GM18907 (cell line): Measurements from ENCODE around the gene UNC13C.
"Not testable (repeated sequence)": the region's sequence is repeated elsewhere in the genome, so short reads cannot be mapped to it uniquely, and the experiment has no call there.

Experiments
- ATAC-seq: cut with Tn5 transposase; IDR thresholded peaks from one replicate; pipeline ENCODE4 v1.9.1; 2021; ENCODE audit warnings: mild to moderate bottlenecking, moderate library complexity; ENCODE audit not compliant: unreplicated experiment

UNC13C gene

DNA sequence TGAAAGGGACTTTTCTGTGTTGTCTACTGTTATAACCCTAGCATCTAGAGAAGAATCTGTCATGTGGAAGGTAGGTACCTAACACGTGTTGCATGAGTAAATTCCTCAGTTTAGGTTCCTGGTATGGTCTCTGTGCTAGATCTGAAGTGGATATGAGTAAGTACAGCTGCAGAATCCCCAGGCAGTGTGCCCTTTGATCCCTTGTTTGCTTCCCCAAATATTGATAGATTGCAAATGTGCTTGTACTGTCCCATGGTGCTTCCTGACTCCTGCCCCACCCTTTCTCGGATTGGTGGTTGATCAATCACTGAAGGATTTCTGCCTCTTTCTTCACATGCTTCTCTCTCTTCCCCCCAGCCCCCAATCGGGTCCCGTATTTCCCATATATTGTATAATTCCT is 450.4 kb downstream of the UNC13C start:
- ATAC-seq, result no peak

DNA sequence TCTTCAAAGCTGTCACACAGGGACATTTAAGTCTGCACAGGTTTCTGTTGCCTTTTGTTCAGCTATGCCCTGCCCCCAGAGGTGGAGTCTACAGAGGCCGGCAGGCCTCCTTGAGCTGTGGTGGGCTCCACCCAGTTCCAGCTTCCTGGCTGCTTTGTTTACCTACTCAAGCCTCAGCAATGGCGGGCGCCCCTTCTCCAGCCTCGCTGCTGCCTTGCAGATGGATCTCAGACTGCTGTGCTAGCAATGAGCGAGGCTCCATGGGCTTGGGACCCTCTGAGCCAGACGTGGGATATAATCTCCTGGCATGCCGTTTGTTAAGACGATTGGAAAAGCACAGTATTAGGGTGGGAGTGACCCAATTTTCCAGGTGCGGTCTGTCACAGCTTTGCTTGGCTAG is 472.0 kb downstream of the UNC13C start:
- not testable (repeated sequence) for ATAC-seq

DNA sequence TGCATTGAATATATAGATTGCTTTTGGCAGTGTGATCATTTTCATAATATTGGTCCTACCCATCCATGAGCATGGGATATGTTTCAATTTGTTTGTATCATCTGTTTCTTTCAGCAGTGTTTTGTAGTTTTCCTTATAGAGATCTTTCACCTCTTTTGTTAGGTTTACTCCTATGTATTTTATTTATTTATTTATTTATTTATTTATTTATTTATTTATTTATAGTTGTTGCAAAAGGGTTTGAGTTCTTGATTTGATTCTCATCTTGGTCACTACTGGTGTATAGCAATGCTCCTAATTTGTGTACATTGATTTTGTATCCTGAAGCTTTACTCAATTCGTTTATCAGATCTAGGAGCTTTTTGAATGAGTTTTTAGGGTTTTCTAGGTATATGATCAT is 478.2 kb downstream of the UNC13C start:
- no peak for ATAC-seq

DNA sequence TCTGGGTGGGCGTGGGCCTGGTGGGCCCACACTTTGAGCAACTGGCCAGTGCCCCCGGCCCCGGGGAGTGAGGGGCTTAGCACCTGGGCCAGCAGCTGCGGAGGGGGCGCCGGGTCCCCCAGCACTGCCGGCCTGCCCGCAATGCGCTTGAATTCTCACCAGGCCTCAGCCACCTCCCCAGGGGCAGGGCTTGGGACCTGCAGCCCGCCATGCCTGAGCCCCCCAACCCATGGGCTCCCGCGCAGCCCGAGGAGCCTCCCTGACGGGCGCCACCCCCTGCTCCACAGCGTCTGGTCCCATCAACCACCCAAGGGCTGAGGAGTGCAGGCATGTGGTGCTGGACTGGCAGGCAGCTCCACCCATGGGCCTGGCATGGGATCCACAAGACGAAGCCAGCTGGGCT is 484.3 kb downstream of the UNC13C start:
- ATAC-seq, result no peak

DNA sequence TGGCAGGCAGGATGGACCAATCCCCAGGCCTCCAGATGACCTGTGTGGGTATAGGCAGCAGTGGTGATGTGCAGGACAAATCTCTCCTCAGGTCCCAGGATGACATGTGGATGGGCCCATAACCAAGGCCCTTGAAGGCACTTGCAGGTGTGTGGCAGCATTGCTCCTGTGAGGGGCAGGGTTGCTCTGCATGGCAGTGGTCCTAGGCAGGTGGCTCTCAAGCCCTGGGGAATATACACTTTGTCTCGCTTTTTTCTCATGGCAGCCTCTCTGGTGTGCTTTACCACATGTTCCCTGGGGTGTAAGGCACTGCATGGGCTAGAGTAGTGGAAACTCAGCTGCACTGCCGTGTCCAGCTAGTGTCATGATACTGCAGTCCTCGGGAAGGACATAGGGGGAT is 503.6 kb downstream of the UNC13C start:
- no peak for ATAC-seq

DNA sequence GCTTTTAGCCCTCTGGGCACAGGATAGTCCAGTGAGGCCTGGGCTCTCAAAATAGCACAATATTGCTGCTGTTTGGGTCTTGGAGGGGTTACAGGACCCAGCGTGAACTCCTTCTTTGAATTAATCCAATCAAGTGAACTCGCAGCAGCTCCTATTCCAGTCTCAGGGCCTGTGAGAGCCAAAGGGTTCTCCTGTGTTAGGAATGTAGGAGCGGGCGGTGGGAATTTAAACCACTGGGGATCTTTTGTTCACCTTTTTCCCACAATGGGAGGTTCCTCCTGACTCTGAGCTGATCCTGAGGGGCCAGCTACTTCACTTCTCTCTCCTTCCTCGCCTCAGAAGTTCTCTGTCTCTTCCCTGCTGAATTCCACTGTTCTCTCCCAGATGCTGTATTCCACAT is 504.0 kb downstream of the UNC13C start:
- no peak for ATAC-seq

DNA sequence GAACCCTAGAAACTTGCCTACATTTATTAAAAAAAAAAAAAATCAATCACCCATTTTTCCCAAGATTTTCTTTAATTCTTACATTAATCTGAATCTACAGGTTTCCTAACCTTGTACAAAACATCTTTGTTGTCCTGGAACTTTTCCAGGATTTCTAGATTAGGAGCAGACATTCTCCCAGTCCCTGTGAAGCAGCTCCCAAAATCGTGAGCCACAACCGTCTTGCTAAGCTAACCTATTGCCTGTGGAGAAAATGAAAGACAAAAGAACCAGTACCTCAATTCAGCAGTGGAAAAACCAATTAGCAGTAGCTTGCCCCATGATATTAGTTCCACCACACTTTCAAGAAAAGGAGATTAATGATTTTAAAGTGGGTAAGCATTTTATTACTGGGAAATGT is 522.1 kb downstream of the UNC13C start:
- ATAC-seq, result no peak

DNA sequence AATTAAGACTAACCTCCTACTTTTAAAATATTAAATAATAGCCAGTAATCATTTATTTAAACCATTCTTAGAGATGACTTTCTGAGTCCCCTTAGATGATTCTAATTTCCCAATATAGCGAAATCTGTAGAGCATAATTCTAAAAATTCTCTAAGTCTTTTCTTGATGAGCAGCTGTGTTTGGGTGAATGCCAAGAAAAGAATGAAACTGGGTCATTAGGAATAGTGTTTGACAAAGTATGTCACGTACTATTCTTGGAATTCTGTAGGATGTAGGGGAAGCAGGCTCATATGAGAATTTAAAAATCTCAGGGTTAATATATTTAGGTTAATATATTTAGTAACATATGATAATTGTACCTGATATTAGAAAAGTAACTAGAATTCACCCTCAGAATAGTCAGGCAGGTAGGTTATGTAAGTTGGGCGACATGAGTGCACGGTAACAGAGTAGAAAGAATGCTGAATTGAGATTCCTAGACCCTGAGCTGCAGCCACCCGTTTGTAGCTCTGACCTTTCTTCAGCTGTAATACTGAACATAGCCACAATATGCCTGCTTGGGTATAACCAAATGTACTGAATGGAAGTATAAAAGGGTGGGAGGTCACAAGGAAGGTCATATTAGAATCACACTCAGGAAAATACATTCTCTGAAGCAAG is 524.3 kb downstream of the UNC13C start:
- no peak for ATAC-seq

DNA sequence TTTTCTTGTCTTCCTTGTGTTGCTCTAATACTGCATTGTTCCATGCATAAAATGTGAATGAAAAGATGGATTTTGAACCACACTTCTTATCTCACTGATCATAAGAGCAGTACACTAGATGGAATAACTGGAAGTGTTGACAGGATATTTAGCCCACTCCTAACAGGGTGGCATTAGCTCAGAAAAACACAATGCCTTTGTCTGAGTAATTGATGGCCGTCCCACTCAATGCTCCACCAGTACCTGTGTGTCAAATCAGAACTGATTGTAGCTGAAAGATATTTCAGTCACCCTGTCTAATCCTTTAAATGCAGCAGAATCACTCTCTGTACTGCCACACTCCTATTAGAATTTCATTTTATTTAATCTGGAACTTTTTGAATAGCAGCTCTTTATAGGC is 526.5 kb downstream of the UNC13C start:
- ATAC-seq, result no peak

DNA sequence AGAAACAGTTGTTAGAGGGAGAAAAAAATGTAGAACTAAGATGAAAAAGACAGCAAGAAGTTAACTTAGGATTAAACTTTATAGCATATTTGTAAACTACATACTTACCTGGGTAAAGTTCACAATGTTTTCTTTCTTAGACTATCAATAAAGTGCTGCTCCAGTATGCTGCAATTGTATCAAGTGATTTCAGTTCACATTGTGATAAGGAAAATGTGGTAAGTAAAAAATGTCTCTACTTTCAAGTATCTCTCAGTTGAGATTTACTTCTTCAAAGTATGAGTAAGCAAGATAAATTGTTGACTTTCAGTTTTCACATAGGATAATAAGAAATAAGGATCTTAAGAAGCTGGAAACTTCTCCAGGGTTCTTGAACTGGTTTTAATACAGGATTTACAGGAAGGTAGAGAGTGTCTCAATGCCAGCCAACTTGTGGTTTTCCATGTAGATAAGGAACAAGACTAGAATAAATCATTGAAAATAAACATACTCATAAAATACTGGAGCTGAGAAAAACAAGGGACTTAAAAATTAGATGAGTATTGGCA is 528.8 kb downstream of the UNC13C start:
- ATAC-seq, result no peak

DNA sequence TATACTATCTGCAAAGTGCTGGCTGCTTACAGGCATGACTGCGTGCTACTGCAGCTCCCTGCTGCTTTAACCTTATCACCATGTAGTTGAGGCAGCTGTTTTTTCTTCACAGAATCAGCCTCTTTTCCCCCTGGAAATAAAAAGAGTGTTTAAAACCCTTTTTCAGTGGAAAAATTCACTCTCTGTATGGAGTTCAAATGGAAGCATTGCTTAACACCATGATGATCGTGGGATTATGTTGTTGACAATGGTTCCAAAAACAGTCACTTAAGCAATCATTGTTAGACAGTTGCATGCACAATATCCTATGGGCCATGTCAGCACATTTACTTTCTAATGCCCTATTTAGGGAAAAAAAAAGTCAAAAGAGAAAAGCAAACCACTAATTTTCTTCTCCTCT is 536.4 kb downstream of the UNC13C start:
- ATAC-seq, result no peak

DNA sequence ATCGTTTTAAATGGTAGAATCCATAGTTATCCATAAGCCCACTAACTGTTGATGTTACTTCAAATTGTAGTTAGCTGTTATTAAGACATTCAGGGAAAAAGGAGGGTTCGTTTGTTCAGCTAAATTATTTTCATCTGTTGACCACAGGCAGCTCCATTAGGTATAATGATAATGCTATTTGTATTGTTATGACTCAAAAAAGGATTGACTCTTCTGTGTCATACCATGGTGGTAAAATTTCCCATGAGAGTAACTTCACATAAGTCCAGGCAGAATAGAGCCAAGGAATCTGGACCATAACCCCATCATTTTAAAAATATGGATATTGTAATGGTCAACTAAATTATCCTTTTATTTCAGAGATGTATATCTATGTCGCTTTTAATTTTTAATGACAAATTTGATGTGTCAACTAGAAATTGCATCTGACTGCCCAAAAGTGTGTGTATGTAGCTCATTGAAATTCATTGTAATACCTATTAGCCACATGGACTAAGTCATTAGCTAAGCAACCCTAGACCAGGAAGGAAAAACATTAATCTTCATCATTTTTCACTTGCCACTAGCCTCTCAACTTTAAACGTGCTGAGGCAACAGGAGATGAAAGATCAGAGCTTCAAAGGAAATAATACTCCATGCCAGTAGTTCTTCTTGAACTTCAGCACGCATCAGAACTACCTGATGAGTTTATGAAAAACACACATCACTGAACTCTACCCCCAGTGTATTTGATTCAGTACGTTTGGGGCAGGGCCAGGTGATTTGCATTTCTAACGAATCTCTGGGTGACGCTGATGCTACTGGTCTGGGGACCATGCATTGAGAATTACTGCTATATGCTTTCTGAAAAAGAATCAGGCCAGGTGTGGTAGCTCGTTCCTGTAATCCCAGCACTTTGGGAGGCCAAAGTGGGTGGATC is 537.7 kb downstream of the UNC13C start:
- ATAC-seq, result no peak

DNA sequence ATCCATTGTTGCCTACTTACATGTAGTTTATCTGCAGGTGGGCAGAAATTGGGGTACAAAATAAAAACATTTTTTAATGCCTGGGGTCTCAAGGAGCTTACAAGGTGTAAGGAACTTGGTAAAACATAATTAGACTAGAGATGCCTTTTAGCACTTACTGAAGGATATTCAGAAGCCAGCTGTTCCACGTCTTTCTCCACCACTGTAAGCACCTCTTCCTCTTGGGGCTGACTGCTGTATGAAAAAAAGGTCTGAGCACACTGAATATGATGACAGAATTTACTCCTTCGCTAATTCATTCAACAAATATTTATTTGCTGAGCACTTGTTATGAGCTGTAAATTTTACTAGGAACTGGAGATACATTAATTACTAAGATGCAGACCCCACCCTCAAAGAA is 539.1 kb downstream of the UNC13C start:
- ATAC-seq, result no peak

DNA sequence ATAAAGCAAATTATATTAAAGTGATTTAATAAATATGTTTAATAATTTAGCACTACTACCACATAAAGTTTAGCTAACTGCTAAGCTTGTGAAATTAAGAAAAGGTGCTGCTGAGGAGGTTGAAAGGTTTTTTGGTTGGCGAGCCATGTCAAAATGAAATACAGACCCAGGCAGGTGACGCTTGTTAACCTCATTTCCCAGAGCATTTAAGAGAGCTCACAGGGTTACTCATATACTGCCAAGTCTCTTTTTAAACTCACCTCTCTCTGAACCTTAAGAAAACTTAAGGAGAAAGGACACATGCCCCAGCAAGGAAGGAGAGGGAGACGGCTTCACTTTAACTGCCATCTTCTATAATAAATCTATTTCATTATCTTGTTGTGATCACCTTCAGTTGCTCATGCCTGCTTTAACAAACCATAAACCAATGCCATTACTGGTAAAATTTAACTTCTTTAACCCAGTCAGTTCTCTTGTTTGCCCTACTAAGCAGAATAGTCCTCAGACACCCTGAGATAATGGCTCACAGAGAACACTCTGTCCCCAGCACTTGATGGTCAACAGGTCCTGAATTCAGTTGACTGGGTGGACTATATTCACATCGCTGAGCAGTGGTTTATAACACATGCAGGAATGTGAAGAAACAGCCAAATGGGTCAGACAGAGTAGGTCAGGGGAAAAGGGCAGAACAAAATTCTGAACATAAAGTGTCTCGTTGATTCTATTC is 540.1 kb downstream of the UNC13C start:
- peak; percentile 40 for ATAC-seq

DNA sequence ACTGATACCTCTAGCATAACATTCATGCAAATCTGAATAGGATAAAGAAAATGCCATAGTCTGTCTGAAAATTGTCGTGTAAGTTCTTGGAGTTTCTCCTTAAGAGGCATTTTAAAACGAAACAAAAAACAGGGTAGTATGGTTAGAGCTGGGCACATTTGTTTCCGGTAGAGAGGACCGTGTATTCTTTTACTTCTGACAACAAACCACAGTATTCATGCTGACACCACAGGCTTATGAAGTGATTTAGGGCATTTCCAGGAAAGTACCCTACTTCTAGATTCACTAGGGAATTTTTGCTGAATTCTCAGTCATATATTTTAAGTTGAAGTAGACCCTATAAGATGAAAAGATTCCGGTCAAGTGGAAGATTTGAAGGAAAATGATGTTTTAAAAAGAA is 541.3 kb downstream of the UNC13C start:
- peak; percentile 85 for ATAC-seq

DNA sequence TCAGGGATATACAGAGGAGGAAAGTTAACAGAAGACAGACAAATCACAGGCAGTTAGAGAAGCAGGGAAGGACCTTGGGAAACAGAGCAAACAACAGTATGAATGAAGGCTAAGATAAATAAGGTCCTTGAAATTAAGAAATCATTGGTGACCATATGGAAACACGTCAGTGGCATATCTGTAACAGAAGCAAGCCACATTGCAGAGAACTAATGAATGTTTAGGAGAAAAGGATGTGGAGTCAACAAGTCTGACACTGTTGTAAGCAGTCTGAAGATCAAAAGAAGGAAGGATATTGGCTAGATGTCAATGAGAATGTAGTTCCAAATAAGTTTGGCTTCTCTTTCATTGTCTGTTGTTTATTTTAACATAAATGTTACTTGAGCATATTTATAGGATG is 542.4 kb downstream of the UNC13C start:
- ATAC-seq, result no peak

DNA sequence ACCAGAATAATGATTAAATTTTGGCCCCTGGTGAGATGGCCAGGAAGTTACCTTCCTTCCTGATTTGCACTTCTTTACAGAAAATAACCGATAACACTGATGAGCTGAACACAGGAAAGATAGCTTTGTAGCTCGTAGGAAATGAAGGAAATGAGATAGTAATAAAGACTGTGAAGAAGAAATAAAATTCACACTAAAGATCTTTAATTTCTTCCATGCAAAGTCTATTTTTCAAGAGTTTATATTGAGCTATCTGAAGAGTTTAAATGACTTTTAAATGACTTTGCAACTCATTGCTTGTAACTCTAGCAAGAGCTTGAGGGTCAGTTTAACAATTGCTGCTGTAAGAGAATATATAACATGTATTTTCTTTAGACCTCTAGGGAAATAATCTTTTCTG is 543.0 kb downstream of the UNC13C start:
- ATAC-seq, result no peak

DNA sequence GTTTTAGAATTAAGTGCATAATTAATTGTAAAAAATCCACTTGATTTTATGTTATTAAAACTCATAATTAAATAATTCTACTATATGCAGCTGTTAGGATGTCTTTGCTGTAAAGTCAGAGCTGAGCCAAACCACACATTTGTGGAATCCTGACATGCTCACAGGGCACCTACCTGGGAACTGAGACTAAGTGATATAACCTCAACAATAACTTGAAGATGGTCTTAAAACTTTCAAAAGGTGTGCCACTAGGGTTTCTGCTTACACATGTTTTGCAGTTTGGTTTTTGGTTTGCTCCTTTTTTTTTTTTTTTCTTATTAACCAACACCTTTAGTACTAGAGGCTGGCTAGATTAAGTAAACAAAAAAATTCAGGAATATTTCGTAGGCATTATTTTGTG is 549.8 kb downstream of the UNC13C start:
- ATAC-seq, result no peak

DNA sequence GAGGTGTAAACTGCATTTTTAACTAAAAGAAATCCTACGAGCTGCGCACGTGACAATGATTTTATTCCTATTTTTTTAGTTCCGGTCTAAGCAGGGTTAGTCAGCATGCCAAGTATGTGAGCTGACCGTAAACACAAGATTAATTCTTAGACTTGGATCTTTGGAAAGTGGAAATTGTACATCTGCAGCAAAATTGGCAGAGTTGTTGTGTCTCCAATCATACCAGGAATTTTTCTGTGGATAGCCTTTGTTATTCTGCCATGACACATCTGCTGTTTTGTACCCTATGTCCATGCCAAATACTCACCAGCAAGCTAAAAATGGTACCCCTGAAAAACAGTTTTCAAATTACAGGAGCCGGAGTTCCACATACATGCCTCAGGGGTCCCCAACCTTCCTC is 562.5 kb downstream of the UNC13C start:
- ATAC-seq, result no peak

DNA sequence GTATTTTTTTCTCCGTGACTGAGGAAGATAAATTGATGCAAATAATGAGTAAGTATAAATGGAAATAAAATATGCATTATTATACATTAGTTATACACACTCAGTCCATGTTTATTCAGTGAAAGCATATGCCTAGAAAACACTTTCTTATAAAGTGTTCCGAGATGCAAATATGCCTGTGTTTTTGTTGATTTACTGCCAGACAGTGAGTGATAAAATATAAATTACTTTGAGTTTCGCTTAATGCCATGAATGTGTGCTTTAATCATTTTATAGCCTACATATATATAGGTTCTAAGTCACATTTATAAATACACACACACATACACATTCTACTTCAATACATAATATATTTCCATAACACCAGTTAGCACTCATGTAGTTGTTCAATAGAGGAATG is 569.2 kb downstream of the UNC13C start:
- no peak for ATAC-seq

DNA sequence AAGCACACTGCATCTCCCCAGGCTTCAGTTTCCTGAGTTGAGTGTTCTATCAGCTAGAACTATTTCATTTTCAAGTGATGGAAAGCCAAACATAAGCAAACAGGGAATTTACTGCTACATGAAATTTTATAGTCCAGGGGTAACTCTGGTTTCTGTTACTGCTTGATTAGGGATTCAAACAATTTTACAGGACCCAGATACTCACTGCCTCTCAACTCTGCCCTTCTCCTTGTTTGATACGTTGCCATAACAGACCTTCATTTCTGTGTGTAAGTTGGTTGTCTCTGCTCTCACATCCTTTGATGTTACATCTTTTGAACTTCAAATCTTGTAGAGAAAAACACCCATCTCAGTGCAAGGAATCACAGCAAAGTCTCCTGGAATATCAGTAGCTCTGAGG is 572.7 kb downstream of the UNC13C start:
- ATAC-seq, result no peak

DNA sequence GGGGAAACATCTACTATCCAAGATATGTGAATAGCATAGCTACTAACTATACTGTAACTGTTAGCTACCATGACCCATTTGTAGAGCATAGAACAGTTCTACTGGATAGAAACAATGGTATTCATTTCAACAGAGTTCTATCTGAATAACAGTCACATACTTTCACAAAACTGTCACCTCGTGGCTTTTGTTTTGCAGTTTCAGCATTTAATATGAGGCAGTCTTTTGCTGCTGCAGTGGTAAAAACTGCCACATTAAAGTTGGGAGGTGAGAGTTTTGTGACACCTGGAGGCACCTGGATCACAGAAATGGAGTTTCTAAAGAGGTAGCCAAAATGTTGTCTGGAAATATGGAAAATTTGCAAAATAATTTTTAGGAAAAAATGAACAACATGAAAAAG is 578.0 kb downstream of the UNC13C start:
- no peak for ATAC-seq
